KOPT-K1 (cell line): ENCODE results near the gene IMPA2.
"Not testable (repeated sequence)": the region's sequence is repeated elsewhere in the genome, so short reads cannot be mapped to it uniquely, and the experiment has no call there.

ENCODE experiments used
- H3K27ac ChIP-seq: fragments of 200-600 bp; sonication (generic); 2 replicates; pipeline ENCODE4 v1.5.1; 2016; ENCODE audit warnings: antibody characterized with exemption, mild to moderate bottlenecking, low read depth, low read length; ENCODE audit not compliant: poor library complexity, severe bottlenecking
- H3K36me3 ChIP-seq: fragments of 200-600 bp; sonication (generic); 2 replicates; pipeline ENCODE4 v1.5.1; 2017; ENCODE audit warnings: antibody characterized with exemption, mild to moderate bottlenecking, low read length, moderate library complexity; ENCODE audit not compliant: insufficient read depth
- H3K9me3 ChIP-seq: fragments of 200-600 bp; sonication (generic); 2 replicates; pipeline ENCODE4 v1.5.1; 2017; ENCODE audit warnings: antibody characterized with exemption, low read length, mild to moderate bottlenecking; ENCODE audit not compliant: insufficient read depth, poor library complexity, severe bottlenecking

Gene IMPA2

DNA sequence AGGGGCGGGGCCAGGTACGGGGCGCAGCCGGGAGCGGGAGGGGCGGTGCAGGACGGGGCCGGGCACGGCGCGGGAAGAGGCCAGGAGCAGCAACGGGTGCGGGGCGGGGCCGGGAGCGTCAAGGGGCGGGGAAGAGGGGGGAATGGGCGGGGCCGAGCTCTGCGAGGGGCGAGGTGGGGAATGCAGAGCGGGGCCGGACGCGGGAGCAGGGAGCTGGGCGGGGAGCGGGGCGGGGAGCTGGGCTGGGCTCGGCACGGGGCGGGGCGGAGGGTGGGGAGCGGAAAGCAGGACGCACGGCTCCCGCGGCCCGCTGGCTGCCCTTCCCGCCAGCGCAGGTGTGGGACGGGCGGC, at the start of gene IMPA2:
TSS of gene IMPA2 (plus strand) at position 316 of the 351 bp plus-strand sequence. CDS start 163 bp downstream, outside the sequence.
- no peak within 1 kb of the TSS for H3K27ac ChIP-seq
- no peaks in the 10 kb centered on the region for H3K9me3 ChIP-seq

DNA sequence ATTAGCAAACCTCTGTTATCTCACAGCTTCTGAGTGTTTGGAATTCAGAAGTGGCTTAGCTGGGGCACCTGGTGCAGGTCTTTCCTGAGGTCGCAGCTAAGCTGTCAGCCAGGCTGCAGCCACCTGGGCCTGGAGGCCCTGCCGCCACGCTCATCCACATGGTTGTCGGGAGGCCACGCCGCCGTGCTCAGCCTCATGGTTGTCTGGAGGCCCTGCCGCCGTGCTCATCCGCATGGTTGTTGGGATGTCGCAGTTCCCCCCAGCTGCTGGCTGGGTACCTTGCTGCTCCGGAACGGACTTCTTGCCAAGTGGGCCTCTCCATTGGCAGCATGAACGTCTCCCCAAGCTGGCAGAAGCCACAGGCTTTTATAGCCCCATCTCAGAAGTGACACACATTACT, 48.9 kb upstream of the IMPA2 start:
- Histone ChIP-seq H3K27ac (no peak overlapping the region), H3K9me3 (no peaks in the 10 kb centered on the region)

More for the DNA sequence above, at the start of gene IMPA2:
- H3K36me3 ChIP-seq: no peaks in the 10 kb centered on the region

DNA sequence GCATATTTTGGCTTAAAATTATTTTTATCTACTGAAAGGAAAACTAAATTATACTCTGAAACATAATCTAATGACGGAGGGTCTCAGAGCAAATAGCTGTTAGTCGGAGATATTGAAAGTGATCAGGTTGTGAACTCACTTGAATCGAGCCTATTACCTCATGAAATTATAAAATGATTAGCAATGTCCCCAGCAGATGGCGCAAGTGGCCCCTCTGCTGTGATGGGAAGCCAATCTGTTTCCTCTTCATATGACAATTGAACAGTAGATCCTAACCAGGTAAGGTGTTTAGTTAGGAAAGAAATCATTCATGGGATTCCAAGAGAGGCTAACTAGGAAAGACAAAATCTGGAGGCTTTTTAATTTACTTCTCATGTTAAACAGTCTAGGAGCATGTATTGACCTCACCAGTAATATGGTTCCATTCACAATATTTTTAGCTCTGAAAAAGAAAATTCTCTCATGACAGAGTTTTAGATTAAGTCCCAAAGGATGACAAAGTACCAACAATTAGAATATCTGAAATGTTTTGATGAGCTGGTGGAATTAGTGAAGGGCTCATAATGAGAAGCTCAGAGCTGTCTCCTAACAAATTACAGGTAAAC, 43.3 kb upstream of the IMPA2 start:
- H3K27ac ChIP-seq: no peak overlapping the region
- H3K36me3 ChIP-seq: no peaks in the 10 kb centered on the region

More for the DNA sequence above, 48.9 kb upstream of the IMPA2 start:
- H3K36me3 ChIP-seq: no peaks in the 10 kb centered on the region

DNA sequence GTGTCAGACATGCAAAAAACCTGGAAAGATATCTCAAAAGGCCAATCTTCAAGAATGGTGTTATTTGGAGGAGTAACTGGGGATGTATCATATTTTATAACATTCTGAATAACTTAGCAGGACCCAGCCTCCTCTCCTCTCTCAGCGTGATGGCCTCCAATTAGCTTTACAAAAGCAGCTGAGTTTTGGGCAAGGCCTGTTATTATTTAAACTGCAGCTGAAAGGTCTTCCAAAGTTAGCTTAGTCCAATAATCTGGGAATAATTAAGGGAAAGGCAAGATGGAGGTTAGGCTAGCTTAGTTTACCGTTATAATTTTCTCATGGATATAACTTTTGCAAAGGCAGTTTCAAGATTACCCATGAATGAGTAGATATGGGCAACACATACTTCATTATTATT, 40.4 kb upstream of the IMPA2 start:
- H3K9me3 ChIP-seq: no peaks in the 10 kb centered on the region
- H3K27ac ChIP-seq: no peak overlapping the region
- H3K36me3 ChIP-seq: no peaks in the 10 kb centered on the region

More for the DNA sequence above, 43.3 kb upstream of the IMPA2 start:
- no peaks in the 10 kb centered on the region for H3K9me3 ChIP-seq

DNA sequence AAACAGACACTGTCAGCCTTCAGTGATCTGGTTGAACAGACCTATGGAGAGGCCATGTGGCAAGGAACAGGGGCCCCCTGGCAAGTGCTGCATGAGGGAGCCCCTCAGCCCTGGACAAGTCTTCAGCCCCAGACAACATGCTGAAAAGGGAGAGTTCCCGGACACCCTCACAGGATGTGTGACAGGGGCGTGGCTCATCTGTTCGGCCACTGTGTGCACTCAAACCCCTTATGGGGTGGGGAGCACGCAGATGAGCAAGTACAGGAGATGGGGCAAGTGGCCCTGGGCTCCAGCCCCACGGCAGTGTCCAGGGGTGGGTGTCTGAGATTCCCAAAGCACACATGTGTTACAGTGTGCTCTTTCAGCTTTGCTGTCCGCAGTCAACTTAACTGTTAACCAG, 37.8 kb upstream of the IMPA2 start:
- Histone ChIP-seq H3K27ac (no peak overlapping the region), H3K36me3 (no peaks in the 10 kb centered on the region), H3K9me3 (no peaks in the 10 kb centered on the region)

DNA sequence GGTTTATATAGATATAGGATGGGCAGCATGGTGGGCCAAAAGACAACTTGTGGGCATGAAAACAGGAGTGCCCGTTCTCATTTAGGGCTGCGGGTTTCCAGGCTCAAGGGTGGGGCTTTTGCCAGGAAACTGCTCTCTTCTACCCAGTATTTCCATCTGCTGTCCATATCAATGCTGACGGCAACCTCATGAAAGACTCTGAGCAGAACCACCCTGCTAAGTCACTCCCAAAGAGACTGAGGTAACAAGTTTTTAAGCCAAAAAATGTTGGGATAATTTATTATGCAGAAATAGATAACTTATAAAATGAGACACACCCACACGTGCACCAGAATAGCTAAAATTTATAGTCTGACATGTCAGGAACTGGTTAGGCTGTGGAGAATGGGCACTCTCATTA, 37.1 kb upstream of the IMPA2 start:
- H3K9me3 ChIP-seq: no peaks in the 10 kb centered on the region
- H3K36me3 ChIP-seq: no peaks in the 10 kb centered on the region
- H3K27ac ChIP-seq: no peak overlapping the region

DNA sequence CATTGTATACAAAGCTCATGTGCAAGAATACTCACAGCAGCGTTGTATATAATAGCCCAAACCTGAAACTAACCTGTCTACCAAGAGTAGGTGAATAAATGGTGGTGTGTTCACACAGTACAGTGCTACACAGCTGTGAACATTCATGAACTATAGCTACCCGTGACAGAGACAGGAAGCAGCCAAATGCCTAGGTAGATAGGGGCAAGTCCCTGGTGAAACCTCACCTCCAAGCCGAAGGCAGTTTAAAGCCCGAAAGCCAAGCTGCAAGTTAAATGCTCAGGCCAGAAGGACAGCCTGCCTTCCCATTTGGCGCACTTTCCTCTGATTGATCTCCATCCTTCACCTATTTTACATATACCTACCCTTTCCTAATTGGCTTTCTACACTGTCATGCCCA, 36.5 kb upstream of the IMPA2 start:
- H3K27ac ChIP-seq: no peak overlapping the region
- H3K36me3 ChIP-seq: no peaks in the 10 kb centered on the region
- no peaks in the 10 kb centered on the region for H3K9me3 ChIP-seq

DNA sequence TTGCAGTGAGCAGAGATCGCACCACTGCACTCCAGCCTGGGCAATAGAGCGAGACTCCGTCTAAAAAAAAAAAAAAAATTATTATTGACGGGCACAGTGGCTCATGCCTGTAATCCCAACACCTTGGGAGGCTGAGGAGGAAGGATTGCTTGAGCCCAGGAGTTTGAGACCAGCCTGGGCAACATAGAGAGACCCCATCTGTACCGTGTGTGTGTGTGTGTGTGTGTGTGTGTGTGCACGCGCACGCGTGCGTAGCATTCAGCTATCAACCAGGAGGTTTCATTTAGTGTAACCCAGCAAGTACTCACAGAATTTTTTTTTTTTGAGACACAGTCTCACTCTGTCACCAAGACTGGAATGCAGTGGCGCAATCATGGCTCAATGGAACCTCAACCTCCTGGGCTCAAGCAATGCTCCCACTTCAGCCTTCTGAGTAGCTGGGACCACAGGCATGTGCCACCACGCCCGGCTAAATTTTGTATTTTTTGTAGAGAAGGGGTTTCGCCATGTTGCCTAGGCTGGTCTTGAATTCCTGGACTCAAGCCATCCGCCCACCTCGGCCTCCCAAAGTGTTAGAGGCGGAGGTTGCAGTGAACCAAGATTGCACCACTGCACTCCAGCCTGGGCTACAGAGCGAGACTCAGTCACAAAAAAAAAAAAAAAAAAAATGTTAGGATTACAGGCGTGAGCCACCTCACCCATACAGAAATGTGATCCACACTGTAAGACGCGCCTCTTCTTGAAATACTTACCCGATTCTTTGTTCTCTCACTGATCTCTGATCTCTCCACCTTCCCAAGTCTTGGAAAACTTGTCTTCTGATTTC, 35.3 kb upstream of the IMPA2 start:
- H3K9me3 ChIP-seq, H3K27ac ChIP-seq, H3K36me3 ChIP-seq: not testable (repeated sequence)

DNA sequence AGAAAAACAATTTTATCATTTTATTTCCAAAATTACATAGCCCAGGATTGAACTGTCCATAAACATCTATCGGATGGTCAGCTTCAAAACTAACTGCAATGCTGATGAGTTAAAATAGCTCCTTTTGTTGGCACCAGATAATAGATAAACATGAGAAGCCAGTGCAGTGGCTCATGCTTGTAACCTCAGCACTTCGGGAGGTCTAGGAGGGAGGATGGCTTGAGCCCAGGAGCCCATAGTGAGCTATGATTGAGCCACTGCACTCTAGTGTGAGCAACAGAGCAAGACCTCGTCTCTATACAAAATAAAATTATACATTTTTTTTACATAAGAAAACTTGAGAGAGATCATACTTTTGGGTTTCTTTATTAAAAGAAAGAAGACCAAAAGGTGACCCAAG, 34.6 kb upstream of the IMPA2 start:
- H3K27ac ChIP-seq: no peak overlapping the region
- H3K36me3 ChIP-seq: no peaks in the 10 kb centered on the region
- H3K9me3 ChIP-seq: no peaks in the 10 kb centered on the region

DNA sequence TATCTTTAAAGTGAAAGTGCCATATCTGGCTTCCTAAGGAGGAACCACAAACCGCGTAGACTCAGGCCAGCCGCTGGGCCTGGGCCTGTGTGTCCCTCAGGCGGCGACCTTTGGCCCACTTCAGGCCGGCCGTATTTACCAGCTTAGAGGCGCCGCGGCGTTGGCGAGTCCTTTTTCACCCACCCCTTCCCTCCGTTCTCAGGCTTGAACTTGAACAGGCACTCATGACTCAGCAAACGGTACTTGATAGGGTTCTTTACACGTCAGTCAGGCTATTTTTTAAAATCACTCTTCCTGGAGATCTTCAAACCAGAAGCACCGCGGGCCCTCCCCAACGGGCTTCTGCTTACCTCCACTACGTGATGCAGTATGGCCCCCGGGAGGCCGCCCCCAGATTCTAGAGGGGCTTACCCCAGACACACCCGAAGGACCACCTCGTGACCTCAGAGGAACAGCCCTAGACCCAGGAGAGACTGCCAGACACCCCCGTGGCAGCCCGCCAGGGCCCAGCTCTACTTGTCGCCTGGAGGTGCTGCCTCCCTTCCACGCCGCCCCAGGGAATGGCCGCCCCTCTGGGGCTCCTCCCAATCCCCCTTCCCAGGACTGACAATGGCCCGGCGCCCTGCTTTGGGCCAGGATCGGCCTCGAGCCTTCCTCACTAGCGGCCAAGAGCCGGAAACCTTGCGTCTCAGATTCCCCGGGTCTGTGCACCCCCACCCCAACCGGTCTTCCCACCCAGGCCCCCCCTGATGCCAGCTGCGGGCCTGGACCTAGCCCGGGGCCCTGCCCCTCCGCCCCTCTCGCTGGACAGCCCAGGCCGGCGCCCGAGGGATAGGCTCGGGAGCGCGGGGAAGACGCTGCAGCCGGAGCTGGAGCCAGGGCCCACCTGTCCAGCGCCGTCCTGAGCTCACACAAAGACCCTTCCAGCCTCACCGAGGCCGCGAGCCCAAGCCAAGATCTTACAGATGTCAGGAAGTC, 33.8 kb upstream of the IMPA2 start:
- Histone ChIP-seq H3K27ac (no peak overlapping the region), H3K9me3 (no peaks in the 10 kb centered on the region), H3K36me3 (no peaks in the 10 kb centered on the region)

DNA sequence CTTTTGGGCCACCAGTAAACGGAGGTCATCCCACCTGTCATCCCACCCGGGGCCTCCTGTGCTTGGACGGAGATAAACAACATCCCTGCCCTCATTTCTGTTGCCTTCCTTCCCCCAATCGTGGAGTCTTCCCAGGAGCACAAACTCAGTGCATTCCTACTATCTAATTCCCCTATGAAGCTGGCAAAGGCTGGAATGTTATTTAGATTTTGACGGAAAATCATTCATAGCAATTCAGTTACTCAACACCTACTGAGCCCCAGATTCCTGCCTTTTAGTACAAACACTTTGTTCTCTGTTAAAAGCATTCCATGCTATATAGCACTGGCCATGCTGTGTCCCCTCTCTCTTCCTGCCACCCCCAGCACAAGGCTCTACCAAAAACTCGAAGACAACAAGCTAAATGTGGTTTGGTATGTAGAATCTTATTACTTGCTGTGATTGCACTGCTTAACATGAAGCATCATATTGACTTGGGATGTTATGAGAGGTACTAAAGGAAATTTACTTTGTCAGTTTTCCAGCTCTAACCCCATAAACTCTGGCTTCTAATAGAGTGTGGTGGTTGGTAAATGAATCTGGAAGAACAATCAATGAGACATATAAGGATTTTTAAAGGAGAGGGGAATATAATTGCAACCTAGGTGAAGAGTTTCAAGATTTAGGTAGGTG, 32.3 kb upstream of the IMPA2 start:
- no peaks in the 10 kb centered on the region for H3K36me3 ChIP-seq
- H3K9me3 ChIP-seq: no peaks in the 10 kb centered on the region
- H3K27ac ChIP-seq: no peak overlapping the region

DNA sequence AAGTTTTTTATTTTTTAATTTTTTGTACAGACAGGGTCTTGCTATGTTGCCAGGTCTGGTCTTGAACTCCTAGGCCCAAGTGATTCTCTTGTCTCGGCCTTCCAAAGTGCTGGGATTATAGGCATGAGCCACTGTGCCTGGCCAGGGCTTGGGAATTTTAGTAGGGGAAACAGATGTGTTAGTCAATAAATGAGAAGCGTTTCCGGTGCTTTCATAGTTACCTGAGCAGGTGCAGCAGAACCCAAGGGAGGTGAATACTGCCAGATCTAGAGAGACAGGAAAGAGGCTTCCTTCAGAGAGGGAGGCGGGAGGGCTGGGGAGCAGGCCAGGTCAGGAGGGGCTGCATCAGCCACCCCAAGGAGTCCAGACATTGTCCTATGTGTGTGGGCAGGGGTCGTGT, 30.5 kb upstream of the IMPA2 start:
- Histone ChIP-seq H3K27ac (no peak overlapping the region), H3K36me3 (no peaks in the 10 kb centered on the region), H3K9me3 (no peaks in the 10 kb centered on the region)

DNA sequence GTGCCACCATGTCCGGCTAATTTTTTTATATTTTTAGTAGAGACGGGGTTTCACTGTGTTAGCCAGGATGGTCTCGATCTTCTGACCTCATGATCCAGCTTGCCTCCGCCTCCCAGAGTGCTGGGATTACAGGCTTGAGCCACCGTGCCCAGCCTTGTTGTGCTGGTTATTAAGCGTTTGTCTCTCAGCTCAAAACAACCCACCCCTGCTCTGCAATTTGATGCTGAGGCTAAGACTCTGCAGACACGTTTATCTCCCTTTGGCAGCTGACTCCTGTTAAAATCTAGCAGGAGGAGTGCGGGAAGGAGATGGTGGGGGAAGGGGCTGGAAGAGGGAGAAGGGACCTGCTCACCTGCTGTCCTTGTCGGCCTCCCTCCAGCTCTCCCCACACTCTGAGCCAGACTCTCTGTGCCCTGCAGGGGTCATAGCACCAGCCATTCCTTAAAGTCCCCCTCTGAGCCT, 29.9 kb upstream of the IMPA2 start:
- no peak overlapping the region for H3K27ac ChIP-seq
- H3K9me3 ChIP-seq: peaks cover 2% of the 10 kb centered on the region
- H3K36me3 ChIP-seq: no peaks in the 10 kb centered on the region

DNA sequence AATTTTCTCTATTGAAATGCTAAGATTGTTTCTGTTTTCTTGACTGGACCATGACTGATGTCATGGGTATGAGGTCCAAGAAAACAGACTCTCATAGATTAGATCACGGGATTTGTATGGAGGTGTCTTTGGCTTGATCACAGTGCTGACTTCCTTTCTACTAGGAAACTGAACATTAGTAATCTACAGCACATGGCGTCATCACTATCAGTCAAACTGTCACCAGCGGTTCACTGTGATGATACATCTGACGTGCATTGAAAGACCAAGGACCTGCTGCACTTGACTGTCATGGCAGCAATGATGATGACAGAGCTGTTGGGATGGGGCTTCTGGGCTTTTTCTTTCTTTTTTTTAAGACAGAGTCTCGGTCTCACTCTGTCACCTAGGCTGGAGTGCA, 28.2 kb upstream of the IMPA2 start:
- peaks cover 19% of the 10 kb centered on the region for H3K9me3 ChIP-seq
- no peak overlapping the region for H3K27ac ChIP-seq
- H3K36me3 ChIP-seq: no peaks in the 10 kb centered on the region
